ENCODE data around the gene FREM2.

DNA sequence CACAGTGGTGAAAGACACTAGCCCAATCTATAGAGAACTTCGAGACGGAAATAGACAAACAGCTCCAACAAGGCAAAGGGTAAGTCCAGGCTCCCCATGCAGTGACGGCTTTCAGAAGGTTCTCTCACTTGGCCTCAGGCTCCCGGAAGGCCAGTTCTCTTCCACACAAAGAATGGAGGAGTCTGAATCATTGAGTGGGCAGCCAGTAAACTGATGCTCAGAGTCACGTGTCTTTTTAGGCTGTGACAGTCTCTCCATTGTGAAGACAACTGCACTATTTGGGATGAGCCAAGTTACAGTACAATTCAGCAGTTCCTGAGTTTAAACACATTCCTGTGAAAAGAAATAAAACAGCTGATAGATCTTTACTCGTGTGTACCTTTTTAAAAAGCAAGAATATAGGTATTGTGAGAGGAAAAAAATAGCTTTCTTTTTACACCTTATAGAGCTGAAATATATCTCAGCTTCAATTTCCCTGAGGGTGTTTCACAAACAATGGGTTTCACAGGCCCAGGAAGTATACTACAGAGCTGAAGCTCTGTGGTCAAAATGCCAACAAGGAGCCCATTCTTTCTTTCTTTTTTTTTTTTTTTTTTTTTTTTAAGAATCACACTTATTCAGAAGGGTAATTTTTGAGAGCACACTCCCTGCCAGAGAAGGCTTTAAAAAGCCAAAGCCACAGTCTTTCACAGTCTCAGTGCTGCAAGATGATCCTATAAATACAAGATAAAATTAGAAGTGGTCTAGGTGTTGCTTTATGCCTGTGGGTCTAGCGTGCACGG lies 135.1 kb downstream of the FREM2 start:
- TF ChIP-seq, protein P1, sequence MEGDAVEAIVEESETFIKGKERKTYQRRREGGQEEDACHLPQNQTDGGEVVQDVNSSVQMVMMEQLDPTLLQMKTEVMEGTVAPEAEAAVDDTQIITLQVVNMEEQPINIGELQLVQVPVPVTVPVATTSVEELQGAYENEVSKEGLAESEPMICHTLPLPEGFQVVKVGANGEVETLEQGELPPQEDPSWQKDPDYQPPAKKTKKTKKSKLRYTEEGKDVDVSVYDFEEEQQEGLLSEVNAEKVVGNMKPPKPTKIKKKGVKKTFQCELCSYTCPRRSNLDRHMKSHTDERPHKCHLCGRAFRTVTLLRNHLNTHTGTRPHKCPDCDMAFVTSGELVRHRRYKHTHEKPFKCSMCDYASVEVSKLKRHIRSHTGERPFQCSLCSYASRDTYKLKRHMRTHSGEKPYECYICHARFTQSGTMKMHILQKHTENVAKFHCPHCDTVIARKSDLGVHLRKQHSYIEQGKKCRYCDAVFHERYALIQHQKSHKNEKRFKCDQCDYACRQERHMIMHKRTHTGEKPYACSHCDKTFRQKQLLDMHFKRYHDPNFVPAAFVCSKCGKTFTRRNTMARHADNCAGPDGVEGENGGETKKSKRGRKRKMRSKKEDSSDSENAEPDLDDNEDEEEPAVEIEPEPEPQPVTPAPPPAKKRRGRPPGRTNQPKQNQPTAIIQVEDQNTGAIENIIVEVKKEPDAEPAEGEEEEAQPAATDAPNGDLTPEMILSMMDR (conservative IDR thresholded peaks at IDR 0.05; ENCODE audit: low read depth, low read length), result no peak
- TF ChIP-seq EZH2 (IDR thresholded peaks at IDR 0.05; ENCODE audit: borderline replicate concordance, low read depth, low read length, poor library complexity, severe bottlenecking), result no peak
